Muscle of arm (tissue), 14 donors: Measurements from ENCODE around the gene ATP6V0B. TPM values are rescaled to one million over a fixed set of nuclear protein-coding genes. Genes with fewer than 3 reads are reported as not detected.

Experiments
- DNase-seq: peaks from one replicate; pipeline ENCODE4 v3.0.0-alpha.2; 2013
- long read RNA-seq, 11 donors: transcript quantifications; one replicate each; lab custom pipeline, GENCODE V29; 2026
- polyA plus RNA-seq, 12 donors: library from polyadenylated mRNA; unstranded; fragments of 120-200 nt; gene quantifications; one replicate each; pipeline ENCODE4 v1.2.1, GENCODE V29; 2013; ENCODE audit not compliant: insufficient read length in 12 of 12

The ATP6V0B gene
- polyA plus RNA-seq, result 100 to 1,000 TPM in 1 of 12 donors, 10 to 100 TPM in 10, not detected in 1; 33.9 to 111 (median 42.6) TPM
- long read RNA-seq, donor 1, transcript ATP6V0B-205 (8 exons, 1,298 nt), result major isoform, 81 of 116 reads
- long read RNA-seq, donor 1, transcript ATP6V0B-213 (7 exons, 1,685 nt), result minor isoform, 9 of 116 reads
- long read RNA-seq, donor 1, partial matches to known transcripts, result 16 of 116 reads
- long read RNA-seq, donor 1, other reads (novel, unspliced or antisense), result 0 of 116 reads
- long read RNA-seq, donor 2, transcript ATP6V0B-201 (7 exons, 944 nt), result minor isoform, 6 of 39 reads
- long read RNA-seq, donor 2, transcript ATP6V0B-205 (8 exons, 1,298 nt), result major isoform, 30 of 39 reads
- long read RNA-seq, donor 2, partial matches to known transcripts, result 0 of 39 reads
- long read RNA-seq, donor 2, other reads (novel, unspliced or antisense), result 0 of 39 reads
- long read RNA-seq, donor 3, transcript ATP6V0B-205 (8 exons, 1,298 nt), result major isoform, 9 of 17 reads
- long read RNA-seq, donor 3, partial matches to known transcripts, result 5 of 17 reads
- long read RNA-seq, donor 3, other reads (novel, unspliced or antisense), result 0 of 17 reads
- long read RNA-seq, donor 4, transcript ATP6V0B-205 (8 exons, 1,298 nt), result major isoform, 6 of 8 reads
- long read RNA-seq, donor 4, partial matches to known transcripts, result 0 of 8 reads
- long read RNA-seq, donor 4, other reads (novel, unspliced or antisense), result 0 of 8 reads
- long read RNA-seq, donor 5, transcript ATP6V0B-205 (8 exons, 1,298 nt), result major isoform, 37 of 45 reads
- long read RNA-seq, donor 5, partial matches to known transcripts, result 0 of 45 reads
- long read RNA-seq, donor 5, other reads (novel, unspliced or antisense), result 0 of 45 reads
- long read RNA-seq, donor 6, transcript ATP6V0B-205 (8 exons, 1,298 nt), result major isoform, 15 of 27 reads
- long read RNA-seq, donor 6, partial matches to known transcripts, result 8 of 27 reads
- long read RNA-seq, donor 6, other reads (novel, unspliced or antisense), result 0 of 27 reads
- long read RNA-seq, donor 7, transcript ATP6V0B-205 (8 exons, 1,298 nt), result major isoform, 11 of 13 reads
- long read RNA-seq, donor 7, partial matches to known transcripts, result 0 of 13 reads
- long read RNA-seq, donor 7, other reads (novel, unspliced or antisense), result 0 of 13 reads
- long read RNA-seq, donor 8, transcript ATP6V0B-201 (7 exons, 944 nt), result minor isoform, 10 of 42 reads
- long read RNA-seq, donor 8, transcript ATP6V0B-205 (8 exons, 1,298 nt), result major isoform, 29 of 42 reads
- long read RNA-seq, donor 8, partial matches to known transcripts, result 0 of 42 reads
- long read RNA-seq, donor 8, other reads (novel, unspliced or antisense), result 0 of 42 reads
- long read RNA-seq, donor 9, transcript ATP6V0B-205 (8 exons, 1,298 nt), result major isoform, 20 of 28 reads
- long read RNA-seq, donor 9, partial matches to known transcripts, result 5 of 28 reads
- long read RNA-seq, donor 9, other reads (novel, unspliced or antisense), result 0 of 28 reads
- long read RNA-seq, donor 10, transcript ATP6V0B-205 (8 exons, 1,298 nt), result major isoform, 31 of 41 reads
- long read RNA-seq, donor 10, partial matches to known transcripts, result 5 of 41 reads
- long read RNA-seq, donor 10, other reads (novel, unspliced or antisense), result 0 of 41 reads
- long read RNA-seq, donor 11, transcript ATP6V0B-205 (8 exons, 1,298 nt), result major isoform, 25 of 45 reads
- long read RNA-seq, donor 11, transcript ATP6V0B-201 (7 exons, 944 nt), result minor isoform, 6 of 45 reads
- long read RNA-seq, donor 11, partial matches to known transcripts, result 13 of 45 reads
- long read RNA-seq, donor 11, other reads (novel, unspliced or antisense), result 0 of 45 reads

GRCh38 chr1:43974443-43975248, at the start of gene ATP6V0B:
TSS of gene ATP6V0B (plus strand) at chr1:43974960. CDS start at chr1:43975041, 81 bp downstream.
- peak; percentile 94 for DNase-seq

GRCh38 chr1:43925846-43926245, 48.9 kb upstream of the ATP6V0B start:
- DNase-seq, result no peak

GRCh38 chr1:43930168-43930948, 44.4 kb upstream of the ATP6V0B start:
- no peak for DNase-seq

GRCh38 chr1:43930949-43931275, 43.8 kb upstream of the ATP6V0B start:
- no peak for DNase-seq

GRCh38 chr1:43931711-43932660, 42.8 kb upstream of the ATP6V0B start:
- DNase-seq, result no peak

GRCh38 chr1:43932786-43933385, 41.9 kb upstream of the ATP6V0B start:
- DNase-seq, result no peak

- no peak for DNase-seq
Measured at GRCh38 chr1:43933386-43934100, 41.2 kb upstream of the ATP6V0B start, which contains the start of gene ARTN. TSS of gene ARTN (plus strand) at chr1:43933801. CDS start at chr1:43935657, 1,856 bp downstream.

- peak; percentile 55 for DNase-seq
Measured at GRCh38 chr1:43934101-43934985, 40.4 kb upstream of the ATP6V0B start.

- DNase-seq, result no peak
Measured at GRCh38 chr1:43934986-43935324, 39.8 kb upstream of the ATP6V0B start.

- no peak for DNase-seq
Measured at GRCh38 chr1:43935711-43936427, 38.9 kb upstream of the ATP6V0B start.

GRCh38 chr1:43936431-43937151, 38.2 kb upstream of the ATP6V0B start:
- no peak for DNase-seq

GRCh38 chr1:43937179-43937865, 37.4 kb upstream of the ATP6V0B start:
- DNase-seq, result no peak

- DNase-seq, result no peak
Measured at GRCh38 chr1:43938383-43938782, 36.4 kb upstream of the ATP6V0B start.
